GM12892 (cell line): ENCODE data around the gene FBRSL1.

ENCODE experiments used
- POLR2A ChIP-seq: IDR thresholded peaks from 2 replicates; pipeline ENCODE4 v1.6.1; 2011; ENCODE audit warnings: low read depth, low read length, control low read depth
- POLR2AphosphoS5 ChIP-seq: IDR thresholded peaks from 2 replicates; pipeline ENCODE4 v1.6.1; 2011; ENCODE audit warnings: low read depth, low read length, control low read depth

- no peak for TF ChIP-seq POLR2AphosphoS5
- no peak for TF ChIP-seq POLR2A
These were observed 15.7 kb upstream of the FBRSL1 start for GRCh38 chr12:132474237-132474741.
